HG03469 (cell line): ENCODE measurements around the gene GUCD1.
A peak's percentile ranks its signal among the peaks of the same experiment; 100 is the strongest.
"Not testable (repeated sequence)": the region's sequence is repeated elsewhere in the genome, so short reads cannot be mapped to it uniquely, and the experiment has no call there.

Experiments
- ATAC-seq: cut with Tn5 transposase; IDR thresholded peaks from one replicate; pipeline ENCODE4 v1.9.1; 2021; ENCODE audit warnings: mild to moderate bottlenecking, moderate library complexity, moderate number of reproducible peaks; ENCODE audit not compliant: unreplicated experiment

The GUCD1 gene

GRCh38 chr22:24554313-24555164 lies at the start of gene GUCD1:
Gene GUCD1, minus strand, starts transcription at chr22:24555138. Its CDS starts 147 bp downstream, at chr22:24554991.
- peak; percentile 4 for ATAC-seq

GRCh38 chr22:24603770-24604629 lies 49.1 kb upstream of the GUCD1 start:
- not testable (repeated sequence) for ATAC-seq

GRCh38 chr22:24602847-24603769 lies 48.2 kb upstream of the GUCD1 start, which contains the start of gene GGT1:
Gene GGT1, plus strand, starts transcription at chr22:24603193. Its CDS starts 7,889 bp downstream, at chr22:24611082.
- not testable (repeated sequence) for ATAC-seq

GRCh38 chr22:24602105-24602749 lies 47.3 kb upstream of the GUCD1 start:
- not testable (repeated sequence) for ATAC-seq

GRCh38 chr22:24601217-24602104 lies 46.5 kb upstream of the GUCD1 start:
- ATAC-seq: no peak

- ATAC-seq: not testable (repeated sequence)
These were observed 45.2 kb upstream of the GUCD1 start for GRCh38 chr22:24599958-24600715.

GRCh38 chr22:24599514-24599913 lies 44.6 kb upstream of the GUCD1 start:
- no peak for ATAC-seq

- ATAC-seq: not testable (repeated sequence)
These were observed 42.1 kb upstream of the GUCD1 start for GRCh38 chr22:24597076-24597475.

GRCh38 chr22:24595863-24596262 lies 40.9 kb upstream of the GUCD1 start:
- no peak for ATAC-seq

- no peak for ATAC-seq
These were observed 40.3 kb upstream of the GUCD1 start for GRCh38 chr22:24595228-24595627.

GRCh38 chr22:24594569-24595120 lies 39.7 kb upstream of the GUCD1 start:
- ATAC-seq: no peak

- ATAC-seq: no peak
These were observed 39.1 kb upstream of the GUCD1 start for GRCh38 chr22:24593836-24594568.

- not testable (repeated sequence) for ATAC-seq
These were observed 38.6 kb upstream of the GUCD1 start for GRCh38 chr22:24593559-24593835.

GRCh38 chr22:24592851-24593558 lies 38.1 kb upstream of the GUCD1 start, which contains the start of gene LRRC75B:
Gene LRRC75B, minus strand, starts transcription at chr22:24593073. Its CDS starts 34 bp downstream, at chr22:24593039.
- ATAC-seq: no peak

GRCh38 chr22:24592058-24592850 lies 37.3 kb upstream of the GUCD1 start:
- ATAC-seq: no peak

GRCh38 chr22:24591286-24591830 lies 36.4 kb upstream of the GUCD1 start:
- no peak for ATAC-seq
